ENCODE data around the gene C6orf89. TPM values are rescaled to one million over a fixed set of nuclear protein-coding genes. Genes with fewer than 3 reads are reported as not detected.

The C6orf89 gene
- total RNA-seq, 2 donors from 2014 or later = 39.3 to 47.0 TPM

GRCh38 chr6:36977470-36977941 lies 91.8 kb downstream of the C6orf89 start:
- Mint-ChIP-seq H3K27ac (no peak overlapping the region), H3K27me3 (no peaks in the 10 kb centered on the region), H3K4me3 (no peak overlapping the region), H3K36me3 (ENCODE audit: low read depth) (peaks cover 98% of the 10 kb centered on the region), H3K4me1 (peaks cover 22% of the 10 kb centered on the region), H3K9me3 (no peaks in the 10 kb centered on the region)
- ATAC-seq (replicated peaks) = no peak

Other genes starting within 250 kb of the C6orf89 start
- 100 to 1,000 TPM; 149 to 164 TPM for gene CDKN1A, start 207.2 kb upstream of the C6orf89 start, total RNA-seq
- under 1 TPM; 0.11 to 0.32 TPM for gene RAB44, start 188.1 kb upstream of the C6orf89 start, total RNA-seq
- 1 to 10 TPM; 2.2 to 3.9 TPM for gene CPNE5, start 46.5 kb upstream of the C6orf89 start, total RNA-seq
- gene PPIL1, start 11.1 kb upstream of the C6orf89 start, total RNA-seq = 10 to 100 TPM; 23.6 to 60.3 TPM
- 1 to 10 TPM; 1.8 to 2.1 TPM for gene PI16, start 68.8 kb downstream of the C6orf89 start, total RNA-seq
- 100 to 1,000 TPM in 1 of 2 donors, 10 to 100 TPM in 1; 97.9 to 133 TPM for gene MTCH1, start 100.2 kb downstream of the C6orf89 start, total RNA-seq
- 1 to 10 TPM; 5.3 to 8.3 TPM for gene FGD2, start 119.7 kb downstream of the C6orf89 start, total RNA-seq